ENCODE results near the gene PDE4B. TPM values are rescaled to one million over a fixed set of nuclear protein-coding genes. Genes with fewer than 3 reads are reported as not detected.

Gene PDE4B
- total and polyA plus RNA-seq, 2 of the 13 experiments (the other 11 are each of a cell fraction or from before 2014, with no cell fraction given) = not detected

DNA sequence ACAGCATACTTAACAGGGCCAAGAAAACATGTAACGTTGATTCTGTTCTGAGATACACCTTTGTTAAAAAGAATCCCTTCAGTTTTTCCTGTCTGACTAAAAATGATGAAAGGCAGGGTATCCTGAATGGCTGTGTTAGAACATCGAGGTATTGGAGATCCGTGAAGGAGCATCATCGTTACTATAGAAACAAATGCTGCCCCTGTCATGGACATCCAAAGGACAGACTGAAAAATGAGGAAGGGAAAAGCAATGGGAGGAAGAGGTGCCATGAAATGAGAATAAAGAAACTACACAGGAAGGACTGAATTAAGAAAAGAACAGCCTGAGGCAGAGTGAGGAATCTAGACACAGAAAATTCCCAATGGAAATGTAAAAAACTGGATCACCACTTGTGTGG is 257.9 kb downstream of the PDE4B start:
- WGBS (ENCODE audit: low lambda C conversion rate) = 3% methylated on average over 4 of the region's 4 CpGs
- FAIRE-seq = no peak
- ChIA-PET POLR2A (no interaction called here), CTCF (ENCODE audit: low intra/inter-chr PET ratio, low total read pairs) (no interaction called here)
- no peak for DNase-seq (ENCODE audit: low spot score)
- no peaks in the 10 kb centered on the region for H3K4me1 ChIP-seq (ENCODE audit: insufficient read depth, low read length)
- no peaks in the 10 kb centered on the region for H4K20me1 ChIP-seq (ENCODE audit: insufficient read depth, low read length)
- no peak overlapping the region for H3K4me2 ChIP-seq (ENCODE audit: low read depth, low read length)
- no peaks in the 10 kb centered on the region for H3K79me2 ChIP-seq (ENCODE audit: insufficient read depth, low read length)
- in situ Hi-C loops (cut with HindIII; ENCODE audit: extremely low pct_ligation_motif_present, low pct_unique_long_range_greater_than_20kb) (no loop called here), intact Hi-C loops (cut with micrococcal nuclease; ENCODE audit: unreplicated experiment) (no loop called here)
- no peak overlapping the region for H3K4me3 ChIP-seq (replicated peaks in 1 of 3; ENCODE audit: insufficient read depth in 1 of 3, low read depth in 2 of 3, low read length in 3 of 3)
- H3K36me3 ChIP-seq (replicated peaks in 1 of 2; ENCODE audit: control insufficient read depth in 1 of 2, insufficient read depth in 2 of 2, low read length in 2 of 2) = no peaks in the 10 kb centered on the region
- H3K27me3 ChIP-seq (ENCODE audit: control insufficient read depth in 1 of 2, insufficient read depth in 2 of 2, low read length in 2 of 2) = no peaks in the 10 kb centered on the region
- TF ChIP-seq FOXC1 (CRISPR knock-in tag; IDR thresholded peaks at IDR 0.05; ENCODE audit: borderline replicate concordance) = no peak
- TF ChIP-seq RELA (CRISPR knock-in tag; IDR thresholded peaks at IDR 0.05) = no peak
- no peak for TF ChIP-seq ZNF552 (CRISPR knock-in tag; IDR thresholded peaks at IDR 0.05; ENCODE audit: borderline replicate concordance)
- TF ChIP-seq ZNF326 (CRISPR knock-in tag; IDR thresholded peaks at IDR 0.05; ENCODE audit: borderline replicate concordance) = no peak
- no peak for TF ChIP-seq PLRG1 (conservative IDR thresholded peaks at IDR 0.05)
- H3K27ac ChIP-seq (ENCODE audit: extremely low read length, insufficient read depth, low read length) = no peak overlapping the region
- BruUV-seq (replicated peaks) = no TSS peak
- no peak for ATAC-seq
- H3K9me3 ChIP-seq (ENCODE audit: low read length) = no peaks in the 10 kb centered on the region
- H2AFZ ChIP-seq (ENCODE audit: low read length) = no peak overlapping the region
- no peak overlapping the region for H3K9ac ChIP-seq (ENCODE audit: insufficient read depth, low read depth, low read length)

DNA sequence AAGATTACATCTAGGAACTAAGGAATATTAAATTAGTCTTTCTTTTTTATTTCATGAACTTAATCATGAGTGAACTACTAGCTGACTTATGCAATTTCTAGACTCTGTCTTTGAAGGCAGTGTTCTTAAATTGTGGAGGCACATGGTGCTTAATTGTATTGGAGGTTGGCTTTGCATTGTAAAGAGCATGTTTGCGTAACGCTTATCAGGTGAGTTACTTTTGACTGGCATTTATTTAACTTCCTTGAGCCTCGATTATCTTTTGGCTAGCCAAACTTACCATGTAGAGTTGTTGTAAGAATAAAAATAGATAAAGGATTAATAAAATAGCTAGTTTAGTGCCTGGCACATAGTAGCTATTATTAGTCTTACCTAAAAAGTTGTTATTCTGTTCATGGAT is 262.4 kb downstream of the PDE4B start:
- BruUV-seq (replicated peaks) = no TSS peak
- Histone ChIP-seq H3K36me3 (replicated peaks in 1 of 2; ENCODE audit: control insufficient read depth in 1 of 2, insufficient read depth in 2 of 2, low read length in 2 of 2) (no peaks in the 10 kb centered on the region), H4K20me1 (ENCODE audit: insufficient read depth, low read length) (no peaks in the 10 kb centered on the region), H3K79me2 (ENCODE audit: insufficient read depth, low read length) (no peaks in the 10 kb centered on the region), H3K4me3 (replicated peaks in 1 of 3; ENCODE audit: insufficient read depth in 1 of 3, low read depth in 2 of 3, low read length in 3 of 3) (no peak overlapping the region), H3K4me1 (ENCODE audit: insufficient read depth, low read length) (no peaks in the 10 kb centered on the region), H3K4me2 (ENCODE audit: low read depth, low read length) (no peak overlapping the region), H3K27ac (ENCODE audit: extremely low read length, insufficient read depth, low read length) (no peak overlapping the region), H3K9me3 (ENCODE audit: low read length) (peaks cover 23% of the 10 kb centered on the region; the same call in 1 of the 2 replicates), H2AFZ (ENCODE audit: low read length) (no peak overlapping the region), H3K9ac (ENCODE audit: insufficient read depth, low read depth, low read length) (no peak overlapping the region), H3K27me3 (ENCODE audit: control insufficient read depth in 1 of 2, insufficient read depth in 2 of 2, low read length in 2 of 2) (no peaks in the 10 kb centered on the region)
- FAIRE-seq (no peak), ATAC-seq (no peak), DNase-seq (ENCODE audit: low spot score) (no peak)
- 6% methylated on average over 3 of the region's 3 CpGs for WGBS (ENCODE audit: low lambda C conversion rate)
- ChIA-PET POLR2A (no interaction called here), CTCF (ENCODE audit: low intra/inter-chr PET ratio, low total read pairs) (no interaction called here)
- intact Hi-C loops (cut with micrococcal nuclease; ENCODE audit: unreplicated experiment) = no loop called here
- in situ Hi-C loops (cut with HindIII; ENCODE audit: extremely low pct_ligation_motif_present, low pct_unique_long_range_greater_than_20kb) = no loop called here
- TF ChIP-seq, protein P1, sequence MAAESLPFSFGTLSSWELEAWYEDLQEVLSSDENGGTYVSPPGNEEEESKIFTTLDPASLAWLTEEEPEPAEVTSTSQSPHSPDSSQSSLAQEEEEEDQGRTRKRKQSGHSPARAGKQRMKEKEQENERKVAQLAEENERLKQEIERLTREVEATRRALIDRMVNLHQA (CRISPR knock-in tag; IDR thresholded peaks at IDR 0.05) = no peak
- no peak for TF ChIP-seq KDM6A (CRISPR knock-in tag; IDR thresholded peaks at IDR 0.05; ENCODE audit: low read depth)
- TF ChIP-seq MEIS1 (CRISPR knock-in tag; IDR thresholded peaks at IDR 0.05; ENCODE audit: borderline replicate concordance) = no peak
- TF ChIP-seq BCL6 (CRISPR knock-in tag; IDR thresholded peaks at IDR 0.05) = no peak
- TF ChIP-seq ZNF572 (CRISPR knock-in tag; IDR thresholded peaks at IDR 0.05) = no peak
- TF ChIP-seq ZNF160 (CRISPR knock-in tag; IDR thresholded peaks at IDR 0.05) = no peak
- no peak for TF ChIP-seq BHLHE40 (IDR thresholded peaks at IDR 0.05; ENCODE audit: low read length)
- TF ChIP-seq AGO1 (IDR thresholded peaks at IDR 0.05; ENCODE audit: low read depth, low read length, poor library complexity, severe bottlenecking) = no peak
- TF ChIP-seq, protein P2, sequence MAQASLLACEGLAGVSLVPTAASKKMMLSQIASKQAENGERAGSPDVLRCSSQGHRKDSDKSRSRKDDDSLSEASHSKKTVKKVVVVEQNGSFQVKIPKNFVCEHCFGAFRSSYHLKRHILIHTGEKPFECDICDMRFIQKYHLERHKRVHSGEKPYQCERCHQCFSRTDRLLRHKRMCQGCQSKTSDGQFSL (CRISPR knock-in tag; IDR thresholded peaks at IDR 0.05) = no peak
- TF ChIP-seq, protein P3, sequence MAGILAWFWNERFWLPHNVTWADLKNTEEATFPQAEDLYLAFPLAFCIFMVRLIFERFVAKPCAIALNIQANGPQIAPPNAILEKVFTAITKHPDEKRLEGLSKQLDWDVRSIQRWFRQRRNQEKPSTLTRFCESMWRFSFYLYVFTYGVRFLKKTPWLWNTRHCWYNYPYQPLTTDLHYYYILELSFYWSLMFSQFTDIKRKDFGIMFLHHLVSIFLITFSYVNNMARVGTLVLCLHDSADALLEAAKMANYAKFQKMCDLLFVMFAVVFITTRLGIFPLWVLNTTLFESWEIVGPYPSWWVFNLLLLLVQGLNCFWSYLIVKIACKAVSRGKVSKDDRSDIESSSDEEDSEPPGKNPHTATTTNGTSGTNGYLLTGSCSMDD (CRISPR knock-in tag; IDR thresholded peaks at IDR 0.05) = no peak
- no peak for TF ChIP-seq NPAS2 (CRISPR knock-in tag; IDR thresholded peaks at IDR 0.05; ENCODE audit: borderline replicate concordance)
- no peak for TF ChIP-seq FOXM1 (CRISPR knock-in tag; IDR thresholded peaks at IDR 0.05)
- no peak for TF ChIP-seq ZNF33A (CRISPR knock-in tag; IDR thresholded peaks at IDR 0.05; ENCODE audit: borderline replicate concordance)

All from HepG2 (cell line).